SK-N-SH (cell line): Measurements from ENCODE around the gene SPINT2.

Experiments
- GABPA ChIP-seq: IDR thresholded peaks from 2 replicates; pipeline ENCODE4 v1.4.0; 2012; ENCODE audit warnings: low read depth, mild to moderate bottlenecking
- TF ChIP-seq, protein P1 (sequence below): fragments of 200-600 bp; sonication (generic); IDR thresholded peaks from 2 replicates; pipeline ENCODE4 v1.6.1; 2017; ENCODE audit warnings: antibody characterized with exemption, mild to moderate bottlenecking, moderate library complexity
- TF ChIP-seq, protein P2 (sequence below): fragments of 150-350 bp; IDR thresholded peaks from 2 replicates; pipeline ENCODE4 v1.6.1; 2016; ENCODE audit warnings: mild to moderate bottlenecking, low read depth, low read length

GRCh38 chr19:38280030-38280921 is 15.9 kb downstream of the SPINT2 start:
- TF ChIP-seq, protein P1, sequence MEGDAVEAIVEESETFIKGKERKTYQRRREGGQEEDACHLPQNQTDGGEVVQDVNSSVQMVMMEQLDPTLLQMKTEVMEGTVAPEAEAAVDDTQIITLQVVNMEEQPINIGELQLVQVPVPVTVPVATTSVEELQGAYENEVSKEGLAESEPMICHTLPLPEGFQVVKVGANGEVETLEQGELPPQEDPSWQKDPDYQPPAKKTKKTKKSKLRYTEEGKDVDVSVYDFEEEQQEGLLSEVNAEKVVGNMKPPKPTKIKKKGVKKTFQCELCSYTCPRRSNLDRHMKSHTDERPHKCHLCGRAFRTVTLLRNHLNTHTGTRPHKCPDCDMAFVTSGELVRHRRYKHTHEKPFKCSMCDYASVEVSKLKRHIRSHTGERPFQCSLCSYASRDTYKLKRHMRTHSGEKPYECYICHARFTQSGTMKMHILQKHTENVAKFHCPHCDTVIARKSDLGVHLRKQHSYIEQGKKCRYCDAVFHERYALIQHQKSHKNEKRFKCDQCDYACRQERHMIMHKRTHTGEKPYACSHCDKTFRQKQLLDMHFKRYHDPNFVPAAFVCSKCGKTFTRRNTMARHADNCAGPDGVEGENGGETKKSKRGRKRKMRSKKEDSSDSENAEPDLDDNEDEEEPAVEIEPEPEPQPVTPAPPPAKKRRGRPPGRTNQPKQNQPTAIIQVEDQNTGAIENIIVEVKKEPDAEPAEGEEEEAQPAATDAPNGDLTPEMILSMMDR = no peak
- TF ChIP-seq GABPA = no peak
- TF ChIP-seq, protein P2, sequence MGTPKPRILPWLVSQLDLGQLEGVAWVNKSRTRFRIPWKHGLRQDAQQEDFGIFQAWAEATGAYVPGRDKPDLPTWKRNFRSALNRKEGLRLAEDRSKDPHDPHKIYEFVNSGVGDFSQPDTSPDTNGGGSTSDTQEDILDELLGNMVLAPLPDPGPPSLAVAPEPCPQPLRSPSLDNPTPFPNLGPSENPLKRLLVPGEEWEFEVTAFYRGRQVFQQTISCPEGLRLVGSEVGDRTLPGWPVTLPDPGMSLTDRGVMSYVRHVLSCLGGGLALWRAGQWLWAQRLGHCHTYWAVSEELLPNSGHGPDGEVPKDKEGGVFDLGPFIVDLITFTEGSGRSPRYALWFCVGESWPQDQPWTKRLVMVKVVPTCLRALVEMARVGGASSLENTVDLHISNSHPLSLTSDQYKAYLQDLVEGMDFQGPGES = no peak
